DND-41 (cell line): Measurements from ENCODE around the gene AGPAT4.

ENCODE experiments used
- EZH2 ChIP-seq: IDR thresholded peaks from 3 replicates; pipeline ENCODE4 v1.6.1; 2012; ENCODE audit warnings: borderline replicate concordance, low read depth, mild to moderate bottlenecking, moderate library complexity, low read length, inconsistent platforms; ENCODE audit not compliant: severe bottlenecking
- TF ChIP-seq, protein P1 (sequence below): IDR thresholded peaks from 2 replicates; pipeline ENCODE4 v1.5.1; 2012; ENCODE audit warnings: borderline replicate concordance, low read length, moderate library complexity, mild to moderate bottlenecking; ENCODE audit not compliant: poor library complexity, severe bottlenecking; ENCODE audit errors: extremely low read depth

DNA sequence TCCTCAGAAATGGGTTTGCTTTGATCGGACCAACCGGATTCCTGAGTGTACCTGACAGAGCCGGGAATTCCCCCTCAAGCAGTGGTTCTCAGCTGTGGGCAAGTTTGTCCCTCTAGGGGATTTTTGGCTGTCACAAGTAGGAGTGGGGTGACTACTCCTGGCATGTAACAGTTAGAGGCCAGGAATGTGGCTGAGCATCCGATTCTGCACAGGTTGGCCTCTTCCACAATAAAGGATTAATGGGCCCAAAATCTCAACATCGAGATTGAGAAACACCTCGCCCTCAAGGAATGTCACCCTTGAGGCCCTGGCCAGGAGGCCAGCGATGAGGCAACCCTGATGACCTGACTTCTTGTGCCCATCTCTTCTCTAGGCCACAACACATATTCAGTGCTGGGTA lies 7.9 kb downstream of the AGPAT4 start:
- TF ChIP-seq, protein P1, sequence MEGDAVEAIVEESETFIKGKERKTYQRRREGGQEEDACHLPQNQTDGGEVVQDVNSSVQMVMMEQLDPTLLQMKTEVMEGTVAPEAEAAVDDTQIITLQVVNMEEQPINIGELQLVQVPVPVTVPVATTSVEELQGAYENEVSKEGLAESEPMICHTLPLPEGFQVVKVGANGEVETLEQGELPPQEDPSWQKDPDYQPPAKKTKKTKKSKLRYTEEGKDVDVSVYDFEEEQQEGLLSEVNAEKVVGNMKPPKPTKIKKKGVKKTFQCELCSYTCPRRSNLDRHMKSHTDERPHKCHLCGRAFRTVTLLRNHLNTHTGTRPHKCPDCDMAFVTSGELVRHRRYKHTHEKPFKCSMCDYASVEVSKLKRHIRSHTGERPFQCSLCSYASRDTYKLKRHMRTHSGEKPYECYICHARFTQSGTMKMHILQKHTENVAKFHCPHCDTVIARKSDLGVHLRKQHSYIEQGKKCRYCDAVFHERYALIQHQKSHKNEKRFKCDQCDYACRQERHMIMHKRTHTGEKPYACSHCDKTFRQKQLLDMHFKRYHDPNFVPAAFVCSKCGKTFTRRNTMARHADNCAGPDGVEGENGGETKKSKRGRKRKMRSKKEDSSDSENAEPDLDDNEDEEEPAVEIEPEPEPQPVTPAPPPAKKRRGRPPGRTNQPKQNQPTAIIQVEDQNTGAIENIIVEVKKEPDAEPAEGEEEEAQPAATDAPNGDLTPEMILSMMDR = no peak
- TF ChIP-seq EZH2 = no peak
